ENCODE results near the gene PGAP1.

DNA sequence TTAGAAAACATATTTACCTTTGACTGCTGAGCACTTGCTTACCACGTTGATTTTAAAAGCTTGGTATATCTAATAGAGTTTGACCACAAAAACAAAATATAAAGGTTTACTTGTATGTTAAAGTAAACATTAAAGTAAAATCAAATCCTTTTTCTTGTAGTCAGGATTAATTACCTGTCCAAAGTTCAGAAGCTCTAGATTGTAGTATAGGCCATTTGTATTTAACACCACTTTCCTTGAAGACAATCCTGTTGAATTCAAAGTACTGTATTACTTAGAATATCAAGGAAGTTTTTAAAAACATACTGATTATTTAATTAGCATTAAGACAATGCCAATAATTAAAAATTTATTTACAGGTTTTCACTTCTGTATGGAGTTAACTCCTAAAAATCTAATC lies 53.0 kb downstream of the PGAP1 start:
- TF ChIP-seq, protein P1, sequence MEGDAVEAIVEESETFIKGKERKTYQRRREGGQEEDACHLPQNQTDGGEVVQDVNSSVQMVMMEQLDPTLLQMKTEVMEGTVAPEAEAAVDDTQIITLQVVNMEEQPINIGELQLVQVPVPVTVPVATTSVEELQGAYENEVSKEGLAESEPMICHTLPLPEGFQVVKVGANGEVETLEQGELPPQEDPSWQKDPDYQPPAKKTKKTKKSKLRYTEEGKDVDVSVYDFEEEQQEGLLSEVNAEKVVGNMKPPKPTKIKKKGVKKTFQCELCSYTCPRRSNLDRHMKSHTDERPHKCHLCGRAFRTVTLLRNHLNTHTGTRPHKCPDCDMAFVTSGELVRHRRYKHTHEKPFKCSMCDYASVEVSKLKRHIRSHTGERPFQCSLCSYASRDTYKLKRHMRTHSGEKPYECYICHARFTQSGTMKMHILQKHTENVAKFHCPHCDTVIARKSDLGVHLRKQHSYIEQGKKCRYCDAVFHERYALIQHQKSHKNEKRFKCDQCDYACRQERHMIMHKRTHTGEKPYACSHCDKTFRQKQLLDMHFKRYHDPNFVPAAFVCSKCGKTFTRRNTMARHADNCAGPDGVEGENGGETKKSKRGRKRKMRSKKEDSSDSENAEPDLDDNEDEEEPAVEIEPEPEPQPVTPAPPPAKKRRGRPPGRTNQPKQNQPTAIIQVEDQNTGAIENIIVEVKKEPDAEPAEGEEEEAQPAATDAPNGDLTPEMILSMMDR (conservative IDR thresholded peaks at IDR 0.05 in 1 of 2, IDR thresholded peaks at IDR 0.05 in 1 of 2; ENCODE audit: extremely low read depth in 1 of 2, insufficient read depth in 1 of 2, low read depth in 1 of 2, low read length in 2 of 2) = no peak
- TF ChIP-seq EZH2 (IDR thresholded peaks at IDR 0.05; ENCODE audit: borderline replicate concordance, low read length) = no peak

Measured in mammary epithelial cell (primary cell).